GM19043 (cell line): ENCODE measurements around the gene BPIFA3.

ENCODE experiments used
- ATAC-seq: cut with Tn5 transposase; IDR thresholded peaks from one replicate; pipeline ENCODE4 v1.9.1; 2021; ENCODE audit warnings: low read depth; ENCODE audit not compliant: unreplicated experiment

BPIFA3 gene

DNA sequence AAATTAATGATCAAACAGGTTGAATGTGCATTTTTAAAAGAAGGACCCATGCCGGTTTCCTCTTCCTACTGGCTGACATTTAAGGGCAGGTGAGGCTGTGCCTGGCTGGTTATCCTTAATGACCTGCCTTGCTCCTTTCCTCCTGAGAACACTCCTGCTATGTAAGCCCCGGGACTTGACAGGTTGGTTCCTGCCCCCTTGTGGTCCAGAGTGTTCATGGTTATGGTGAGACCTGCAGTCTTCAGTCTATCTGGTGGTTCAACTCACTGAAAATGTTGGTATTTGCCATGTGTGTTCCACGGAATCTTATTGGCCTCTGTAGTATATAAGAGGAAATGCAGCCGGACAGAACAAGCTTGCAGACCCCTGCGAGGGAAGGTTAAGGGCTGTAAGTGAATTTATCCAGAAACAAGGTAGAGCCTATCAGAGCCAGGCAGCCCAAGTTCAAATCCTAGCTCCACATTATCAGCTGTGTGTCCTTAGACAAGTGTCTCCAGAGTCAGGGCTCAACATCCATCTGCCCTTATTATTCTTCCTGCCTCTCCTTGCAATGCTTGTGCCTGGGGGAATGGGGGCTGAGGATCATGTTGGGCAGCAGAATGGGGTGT, 5.2 kb upstream of the BPIFA3 start:
- ATAC-seq = no peak

DNA sequence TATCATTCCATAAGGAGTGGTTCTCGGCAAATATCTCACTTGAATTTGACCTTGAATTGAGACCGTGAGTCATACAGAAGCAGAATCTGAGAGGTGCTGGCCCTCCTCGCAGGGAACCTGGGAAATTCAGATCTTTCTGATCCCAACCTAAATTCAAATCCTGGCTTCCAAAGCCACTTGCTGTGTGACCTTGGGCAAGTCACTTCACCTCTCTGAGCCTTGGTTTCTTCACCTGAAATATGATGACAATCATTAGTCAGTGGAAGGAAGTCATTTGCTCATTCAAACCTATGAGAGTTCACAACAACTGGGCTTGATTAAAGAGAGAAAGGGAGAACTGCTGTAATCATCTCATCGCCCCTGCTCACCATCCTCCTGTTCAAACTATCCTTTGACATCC, 7.2 kb downstream of the BPIFA3 start:
- no peak for ATAC-seq

DNA sequence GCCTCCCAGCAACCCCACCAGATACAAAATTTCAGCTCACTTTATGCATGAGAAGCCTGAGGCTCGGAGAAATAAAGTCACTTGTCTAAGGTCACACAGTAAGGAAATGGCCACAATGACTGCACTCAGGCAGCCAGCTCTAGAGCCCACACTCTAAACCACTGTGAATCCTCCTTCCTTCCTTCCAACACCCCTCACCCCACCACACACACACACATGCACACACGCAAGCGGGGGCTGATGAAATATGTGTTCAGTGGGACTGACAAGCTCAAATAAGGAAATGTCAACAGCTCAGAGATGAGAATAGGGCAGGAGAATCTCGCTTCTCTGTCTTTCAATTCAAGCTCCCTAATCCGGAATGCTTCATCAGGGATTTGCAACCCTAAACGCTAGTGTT, 12.7 kb downstream of the BPIFA3 start:
- no peak for ATAC-seq

DNA sequence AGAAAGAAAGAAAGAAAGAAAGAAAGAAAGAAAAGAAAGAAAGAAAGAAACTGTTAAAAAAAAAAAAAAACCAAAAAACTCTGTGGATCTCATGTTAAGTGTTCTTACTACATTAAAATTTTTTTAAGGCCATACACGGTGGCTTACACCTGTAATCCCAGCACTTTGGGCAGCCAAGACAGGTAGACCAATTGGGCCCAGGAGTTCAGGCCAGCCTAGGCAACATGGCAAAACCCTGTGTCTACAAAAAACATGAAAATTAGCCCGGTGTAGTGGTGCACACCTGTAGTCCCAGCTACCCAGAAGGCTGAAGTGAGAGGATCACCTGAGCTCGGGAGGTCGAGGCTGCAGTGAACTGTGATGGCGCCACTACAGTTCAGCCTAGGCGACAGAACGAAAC, 14.1 kb downstream of the BPIFA3 start:
- ATAC-seq = no peak

DNA sequence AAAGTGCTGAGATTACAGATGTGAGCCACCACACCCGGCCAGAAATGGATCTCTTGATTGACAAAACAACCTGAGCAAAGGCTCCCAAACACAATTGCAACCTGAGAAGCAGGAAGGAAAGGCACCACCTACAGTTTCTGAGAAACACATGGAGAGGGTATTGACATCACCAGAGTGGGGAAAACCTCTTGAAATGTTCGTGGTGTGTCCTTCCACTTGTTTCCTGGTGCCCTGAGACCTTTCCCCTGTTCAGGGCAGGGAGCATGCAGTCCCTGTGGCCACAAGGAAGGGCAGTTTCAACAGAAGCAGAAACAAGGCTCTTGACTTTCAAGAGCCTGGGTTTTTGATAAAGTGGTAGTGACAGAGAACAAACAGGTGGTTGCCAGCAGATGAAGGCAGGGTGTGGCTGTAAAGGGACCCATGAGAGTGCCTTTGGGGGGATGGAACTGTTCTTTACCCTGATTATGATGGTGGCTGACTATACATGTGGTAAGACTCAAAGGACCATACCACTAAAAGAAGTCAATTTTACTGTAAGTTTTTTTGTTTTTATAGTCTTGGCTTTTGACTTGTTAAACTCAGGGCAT, 15.4 kb downstream of the BPIFA3 start:
- ATAC-seq = no peak

DNA sequence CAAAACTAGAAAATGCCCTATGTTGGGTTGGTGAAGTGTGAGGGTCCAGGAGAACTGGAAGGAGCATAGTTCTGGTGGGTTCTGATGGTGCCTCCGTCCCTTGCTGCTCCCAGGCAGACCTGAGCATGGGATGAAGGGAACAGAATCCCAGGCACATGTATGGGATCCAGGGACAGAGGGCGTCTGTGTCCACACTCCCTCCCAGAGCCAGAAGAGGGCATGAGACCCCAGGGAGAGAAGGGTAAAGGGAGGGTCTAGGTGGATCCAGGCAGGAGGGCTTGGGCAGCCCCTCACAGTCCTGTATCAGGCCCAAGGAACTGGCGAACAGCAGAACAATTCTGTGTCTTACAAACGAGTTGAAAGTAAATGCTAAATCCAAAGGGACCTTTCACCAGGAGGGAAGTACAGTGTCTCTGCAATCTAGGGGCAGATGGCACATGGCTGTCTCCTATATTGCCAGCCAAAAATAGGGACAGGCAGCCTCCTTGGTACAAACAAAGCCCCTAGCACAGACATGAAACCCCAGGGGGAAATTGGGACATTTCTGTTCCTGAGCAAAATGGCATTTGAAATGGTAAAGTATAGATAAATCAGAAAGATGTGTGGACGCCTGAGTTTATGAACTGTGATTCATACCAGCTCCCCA, 16.1 kb downstream of the BPIFA3 start:
- ATAC-seq = no peak

DNA sequence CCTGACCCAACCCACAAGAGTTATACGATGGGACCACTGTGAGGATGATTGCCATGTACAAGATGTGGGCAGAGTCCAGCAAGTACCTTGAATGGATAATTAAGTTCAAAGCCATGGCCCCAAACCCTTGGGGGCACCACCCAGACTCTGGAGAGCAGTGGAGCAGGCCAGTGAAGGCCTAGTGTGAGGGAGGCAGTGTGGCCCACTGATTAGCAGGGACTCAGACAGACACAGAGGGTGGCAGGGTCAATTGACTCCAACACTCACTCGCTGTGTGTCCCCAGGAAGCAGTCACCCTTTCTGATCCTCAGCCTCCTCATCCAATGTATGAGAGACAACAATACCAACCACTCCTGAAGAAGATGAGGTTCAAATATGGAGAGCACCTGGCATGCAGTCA, 16.9 kb downstream of the BPIFA3 start:
- ATAC-seq = no peak

DNA sequence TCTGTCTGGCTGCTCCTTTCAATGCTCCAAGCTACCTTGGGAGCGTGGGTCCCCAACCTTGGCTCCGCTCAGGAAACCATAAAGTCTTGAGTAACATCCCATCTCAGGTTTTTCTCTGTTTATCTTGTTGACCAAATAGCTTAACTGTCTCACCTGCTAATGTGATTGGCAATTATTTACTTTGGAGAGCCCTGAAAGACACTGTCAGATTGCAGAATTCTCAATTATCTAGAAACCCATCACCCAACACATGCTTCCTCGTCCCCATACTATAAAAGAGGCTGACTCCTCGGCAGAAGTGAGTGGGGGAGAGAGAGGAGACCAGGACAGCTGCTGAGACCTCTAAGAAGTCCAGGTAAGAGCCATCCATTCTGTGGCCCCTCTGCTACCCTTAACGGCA, 18.5 kb downstream of the BPIFA3 start, which contains the start of gene BPIFA1:
TSS of gene BPIFA1 (plus strand) at position 301 of the 400 bp plus-strand sequence. CDS start 1,716 bp downstream, outside the sequence.
- no peak for ATAC-seq

DNA sequence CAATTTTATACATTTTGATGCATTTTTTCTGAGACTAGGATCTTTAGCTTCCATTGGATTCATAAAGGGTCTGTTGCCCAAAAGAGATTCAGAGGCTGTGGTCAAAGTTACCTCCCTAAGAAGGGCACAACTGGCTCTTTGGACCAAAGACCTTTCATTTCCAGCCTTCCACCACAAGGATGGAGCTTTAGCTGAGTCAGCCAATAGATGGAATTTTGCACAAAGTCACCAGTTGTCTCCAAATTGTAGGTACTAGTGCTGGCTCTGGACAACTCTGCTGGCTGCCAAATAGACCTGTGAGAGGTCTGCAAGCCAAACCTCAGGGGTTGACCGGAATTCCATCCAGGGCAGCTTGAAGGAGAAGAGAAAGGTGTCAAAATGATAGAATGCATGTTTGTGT, 19.2 kb downstream of the BPIFA3 start:
- no peak for ATAC-seq

DNA sequence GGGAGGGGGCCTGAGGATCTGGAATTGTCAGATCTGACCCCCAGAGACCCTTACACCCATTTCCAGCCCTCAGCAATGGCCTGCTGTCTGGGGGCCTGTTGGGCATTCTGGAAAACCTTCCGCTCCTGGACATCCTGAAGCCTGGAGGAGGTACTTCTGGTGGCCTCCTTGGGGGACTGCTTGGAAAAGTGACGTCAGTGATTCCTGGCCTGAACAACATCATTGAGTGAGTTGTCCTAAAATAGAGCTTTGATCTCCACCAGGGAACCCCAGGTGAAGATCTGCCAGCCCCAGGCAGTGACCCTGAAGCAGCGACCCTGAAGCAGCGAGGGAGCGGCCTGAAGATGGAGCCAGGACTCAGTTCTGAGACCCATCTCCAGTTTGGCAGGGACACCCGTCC, 20.8 kb downstream of the BPIFA3 start:
- ATAC-seq = no peak

DNA sequence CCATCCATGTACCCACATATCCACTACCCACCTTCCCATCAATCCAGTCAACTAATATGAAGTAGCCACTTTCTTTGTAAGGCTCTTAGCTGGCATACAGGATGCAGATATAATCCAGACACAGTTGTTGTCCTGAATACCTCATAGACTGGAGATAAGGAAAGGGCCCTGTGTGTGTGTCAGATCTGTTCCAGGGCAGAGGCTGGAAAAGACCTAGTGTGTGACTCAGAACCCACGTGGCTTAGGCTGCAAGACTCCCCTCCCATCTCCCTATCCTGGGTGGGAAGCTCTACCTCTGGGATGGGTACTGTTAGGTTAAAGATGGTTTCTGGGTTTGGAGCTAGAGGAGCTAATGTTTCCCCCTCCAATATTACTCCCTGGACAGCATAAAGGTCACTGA, 22.3 kb downstream of the BPIFA3 start:
- ATAC-seq = no peak

DNA sequence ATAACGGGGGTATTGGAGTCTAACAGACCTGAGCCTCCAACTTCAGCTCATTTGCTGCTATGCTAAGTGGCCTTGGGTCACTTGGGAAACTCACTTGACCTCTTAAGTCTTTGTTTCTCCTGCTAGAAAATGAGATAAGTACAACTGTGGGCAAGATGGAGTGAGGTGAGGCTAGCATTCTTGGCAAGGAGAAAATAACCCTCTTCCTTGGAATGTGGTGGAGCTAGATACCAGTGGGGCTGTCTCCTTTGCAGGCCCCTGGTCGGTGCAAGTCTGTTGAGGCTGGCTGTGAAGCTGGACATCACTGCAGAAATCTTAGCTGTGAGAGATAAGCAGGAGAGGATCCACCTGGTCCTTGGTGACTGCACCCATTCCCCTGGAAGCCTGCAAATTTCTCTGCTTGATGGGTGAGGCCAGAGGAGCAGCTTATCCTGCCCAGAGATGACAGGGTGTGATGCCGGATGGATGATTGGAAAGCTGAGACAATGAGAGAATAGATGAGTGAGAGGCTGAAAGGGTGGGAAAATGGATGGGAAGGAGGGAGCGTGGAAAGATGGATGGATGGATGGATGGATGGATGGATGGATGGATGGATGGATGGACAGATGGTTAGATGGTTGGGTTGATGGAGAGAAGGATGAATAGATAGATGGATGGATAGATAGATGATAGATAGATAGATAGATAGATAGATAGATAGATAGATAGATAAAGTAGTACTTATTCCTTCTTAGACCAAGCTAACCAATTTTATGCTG, 23.0 kb downstream of the BPIFA3 start:
- no peak for ATAC-seq

DNA sequence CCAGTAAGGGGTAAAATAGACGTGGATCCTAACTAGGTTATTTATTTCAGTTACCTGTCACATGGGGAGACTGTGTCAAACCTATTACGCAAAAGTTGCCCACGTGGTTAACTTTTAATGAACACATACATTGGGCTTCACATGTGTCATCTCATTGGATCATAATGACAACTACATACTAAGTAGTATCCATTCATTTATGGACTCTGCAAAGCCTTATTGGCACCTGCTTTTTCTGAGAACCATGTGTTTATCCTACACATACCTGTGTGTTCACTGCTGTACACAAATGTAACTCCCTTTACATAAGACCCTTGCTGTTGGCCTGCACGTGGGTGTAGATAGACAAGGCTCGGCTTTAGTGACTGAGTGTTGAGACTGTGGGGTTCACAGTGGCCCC, 23.8 kb downstream of the BPIFA3 start:
- ATAC-seq = no peak

DNA sequence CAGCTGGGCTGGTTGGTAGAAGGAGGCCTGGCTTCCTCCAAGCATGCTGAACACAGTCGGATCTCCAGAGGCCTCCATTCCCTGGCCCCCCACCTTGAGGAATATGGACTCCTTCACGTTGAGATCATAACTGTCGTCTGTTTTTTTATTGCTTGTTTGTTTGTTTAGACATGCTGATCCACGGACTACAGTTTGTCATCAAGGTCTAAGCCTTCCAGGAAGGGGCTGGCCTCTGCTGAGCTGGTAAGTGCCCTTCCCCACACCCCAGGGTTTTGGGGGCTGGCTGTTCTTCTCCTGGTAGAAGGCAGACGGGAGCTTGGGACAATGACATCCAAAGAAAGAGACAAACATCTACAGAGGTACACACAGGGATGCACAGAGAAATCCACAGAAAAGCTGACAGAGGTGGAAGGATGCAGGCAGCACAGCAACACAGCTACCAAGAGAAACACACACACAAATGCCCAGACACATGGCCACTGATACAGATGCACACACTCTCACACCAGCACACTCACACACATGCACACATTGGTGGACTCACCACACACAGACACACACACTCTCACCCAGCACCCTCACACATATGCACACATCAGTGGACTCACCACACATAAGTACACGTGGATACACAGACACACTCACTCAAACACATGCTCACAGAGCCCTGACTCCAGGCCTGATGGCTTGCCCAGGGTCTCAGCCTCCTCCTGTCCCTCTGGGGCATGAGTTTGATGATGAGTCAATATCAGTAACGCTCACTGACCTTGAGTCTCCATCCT, 25.4 kb downstream of the BPIFA3 start:
- no peak for ATAC-seq

DNA sequence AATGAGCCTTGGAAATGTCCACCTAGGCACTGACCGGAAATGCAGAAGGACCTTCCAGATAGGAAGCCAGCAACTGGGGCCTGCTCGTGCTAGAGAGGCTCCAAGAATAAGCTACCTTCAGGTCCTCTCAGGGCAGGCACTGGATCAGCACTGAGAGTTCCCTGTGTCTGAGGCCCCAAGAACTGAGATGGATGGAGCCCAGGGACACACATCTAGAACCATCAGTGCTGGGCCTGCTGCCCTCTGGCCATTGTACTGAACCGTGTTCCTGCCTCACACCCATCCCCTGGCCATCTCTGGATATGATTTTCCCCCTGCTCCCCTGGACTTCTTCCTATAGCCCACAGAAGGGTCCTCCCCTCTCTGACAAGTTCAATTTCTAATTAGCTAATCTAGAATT, 28.9 kb downstream of the BPIFA3 start:
- ATAC-seq = no peak

DNA sequence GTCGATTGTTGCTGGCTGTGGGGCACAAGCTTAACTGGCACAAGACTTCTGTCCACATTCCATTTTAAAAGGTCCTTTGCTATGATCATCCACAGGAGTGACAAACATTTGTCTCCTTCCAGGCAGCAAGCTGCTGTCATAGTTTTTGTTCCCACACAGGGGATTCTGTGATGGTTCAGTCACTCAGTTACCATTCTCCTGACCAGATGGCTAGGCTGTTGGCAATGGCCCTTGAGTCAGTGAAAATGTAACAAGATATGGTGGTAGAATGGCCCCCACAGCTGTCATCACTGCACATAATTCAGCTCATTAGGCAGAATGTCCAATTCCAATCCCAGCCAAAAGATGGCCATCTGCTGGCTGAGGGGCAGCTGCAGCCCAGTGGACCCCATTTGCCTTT, 32.3 kb downstream of the BPIFA3 start:
- no peak for ATAC-seq

DNA sequence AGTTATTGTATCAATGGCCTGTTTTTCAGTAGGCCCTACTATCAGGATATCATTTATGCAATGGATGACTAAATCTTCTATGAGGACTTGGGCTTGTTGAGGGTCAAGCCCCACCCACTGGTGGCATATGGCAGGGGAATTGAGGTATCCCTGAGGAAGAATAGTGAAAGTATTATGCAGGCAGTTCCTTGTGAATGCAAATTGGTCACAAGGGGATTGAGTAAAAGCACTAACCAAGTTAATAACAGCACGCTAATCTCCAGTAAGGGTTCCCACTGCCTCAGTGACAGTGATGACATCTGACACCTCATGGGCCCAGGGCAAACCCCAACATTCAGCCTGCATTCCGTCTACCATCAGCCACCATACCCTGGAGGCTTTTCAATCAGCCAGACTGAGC, 33.5 kb downstream of the BPIFA3 start:
- ATAC-seq = no peak

DNA sequence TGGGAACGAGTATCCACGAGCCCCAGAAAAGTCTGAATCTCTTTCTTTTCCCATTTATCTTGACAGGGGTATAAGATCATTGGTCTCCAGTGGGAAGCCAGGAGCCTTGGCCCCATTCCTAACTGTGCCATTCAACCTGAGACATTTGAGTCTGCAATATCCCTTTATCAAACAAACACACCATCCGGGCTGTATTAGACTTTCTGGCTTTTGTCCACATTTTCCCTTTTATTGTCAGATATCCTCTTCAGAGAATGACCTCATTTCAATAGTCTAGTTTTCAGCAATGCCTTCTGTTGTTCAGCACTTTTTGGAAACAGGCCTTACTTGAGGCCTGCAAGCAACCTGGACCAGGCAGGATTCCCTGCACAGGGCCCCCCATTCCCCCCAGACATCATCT, 34.3 kb downstream of the BPIFA3 start:
- no peak for ATAC-seq

DNA sequence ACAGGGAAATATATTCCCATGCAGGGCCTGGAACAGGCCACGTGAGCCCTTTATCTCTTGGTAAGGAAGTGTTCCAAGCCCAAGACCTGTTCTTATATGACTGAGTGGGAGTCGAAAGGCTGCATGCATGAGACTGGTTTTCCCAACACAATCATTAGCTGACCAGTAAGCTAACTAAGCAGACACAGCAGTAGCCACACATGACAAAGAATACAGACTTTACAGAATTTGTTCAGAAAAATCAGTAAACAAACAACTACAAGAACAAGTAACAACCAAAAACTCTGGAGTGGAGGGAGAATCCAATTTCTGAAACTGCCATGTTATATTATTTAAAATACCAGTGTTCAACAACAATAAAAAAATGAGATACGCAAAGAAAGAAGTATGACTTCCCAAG, 35.3 kb downstream of the BPIFA3 start:
- no peak for ATAC-seq

DNA sequence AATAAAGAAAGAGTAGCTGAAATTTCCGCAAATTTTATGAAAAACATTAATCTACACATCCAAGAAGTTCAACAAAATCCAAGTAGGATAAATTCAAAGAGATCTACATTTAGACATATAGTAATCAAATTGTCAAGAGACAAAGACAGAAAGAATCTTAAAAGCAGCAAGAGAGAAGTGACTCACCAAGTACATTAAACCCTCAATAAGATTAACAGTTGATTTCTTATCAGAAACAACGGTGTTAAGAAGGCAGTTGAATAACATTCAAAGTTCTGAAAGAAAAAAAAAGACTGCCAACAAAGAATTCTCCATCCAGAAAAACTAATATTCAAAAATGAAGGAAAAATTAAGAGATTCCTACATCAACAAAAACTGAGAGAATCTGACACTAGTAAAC, 37.9 kb downstream of the BPIFA3 start:
- ATAC-seq = no peak

DNA sequence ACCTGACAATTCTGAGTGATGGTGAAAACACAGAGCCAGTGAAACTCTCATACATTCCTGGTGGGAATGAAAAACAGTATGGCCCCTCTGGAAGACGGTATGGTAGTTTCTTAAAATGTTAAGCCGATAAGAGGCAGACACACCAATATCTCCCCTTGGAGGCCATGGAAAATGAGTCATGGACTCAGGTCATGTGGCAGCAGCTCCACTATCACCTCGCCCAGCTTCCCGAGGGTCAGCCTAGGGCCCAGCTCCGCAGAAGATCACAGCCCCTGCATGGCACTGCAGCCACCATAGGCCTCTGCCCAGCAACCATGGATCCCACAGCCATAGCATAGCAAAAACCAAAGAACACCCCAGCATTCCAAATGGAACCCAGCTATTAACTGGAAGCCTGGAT, 40.1 kb downstream of the BPIFA3 start:
- ATAC-seq = no peak
